Esophagus muscularis mucosa (tissue), 4 donors: ENCODE data around the gene PKM. TPM values are rescaled to one million over a fixed set of nuclear protein-coding genes. Genes with fewer than 3 reads are reported as not detected.

ENCODE experiments used
- DNase-seq: peaks from one replicate; pipeline ENCODE4 v3.0.0-alpha.2; 2017; ENCODE audit errors: extremely low spot score
- H3K27ac ChIP-seq, 4 donors: fragments of 200-600 bp; sonication (generic); replicated peaks in 1 of 4; 1 replicate in 3 of 4; 2 replicates in 1 of 4; pipeline ENCODE4 v1.5.1; 2016 to 2019; ENCODE audit warnings: mild to moderate bottlenecking in 1 of 4
- H3K27me3 ChIP-seq, 4 donors: fragments of 200-600 bp; sonication (generic); one replicate each; pipeline versions ENCODE4 v1.5.1 to v1.6.0; 2016 to 2019
- H3K36me3 ChIP-seq, 4 donors: fragments of 200-600 bp; sonication (generic); one replicate each; pipeline ENCODE4 v1.5.1; 2016 to 2019
- H3K4me1 ChIP-seq, 4 donors: fragments of 200-600 bp; sonication (generic); one replicate each; pipeline ENCODE4 v1.5.1; 2016 to 2019
- H3K4me3 ChIP-seq, 4 donors: fragments of 200-600 bp; sonication (generic); 1 replicate in 2 of 4; 2 replicates in 2 of 4; pipeline ENCODE4 v1.5.1; 2016 to 2019; ENCODE audit warnings: mild to moderate bottlenecking in 4 of 4, moderate library complexity in 1 of 4
- H3K9me3 ChIP-seq, 4 donors: fragments of 200-600 bp; sonication (generic); 1 replicate in 3 of 4; 2 replicates in 1 of 4; pipeline ENCODE4 v1.5.1; 2016 to 2019
- CTCF ChIP-seq, 3 experiments: fragments of 200-600 bp in 2 of 3; fragments of 450-650 bp in 1 of 3; sonication (generic) in 2 of 3; IDR thresholded peaks; one replicate each; pipeline ENCODE4 v1.5.1; 2017 to 2019; ENCODE audit warnings: antibody characterized with exemption in 3 of 3, mild to moderate bottlenecking in 2 of 3, moderate library complexity in 1 of 3
- EP300 ChIP-seq: sonication (generic); formaldehyde crosslinking; IDR thresholded peaks from one replicate; pipeline ENCODE4 v1.6.1; 2017; ENCODE audit warnings: antibody characterized with exemption
- POLR2A ChIP-seq: fragments of 450-650 bp; IDR thresholded peaks from one replicate; pipeline ENCODE4 v1.6.1; 2017; ENCODE audit warnings: antibody characterized with exemption, moderate library complexity, mild to moderate bottlenecking, low read depth
- POLR2AphosphoS5 ChIP-seq, 2 donors: sonication (generic); formaldehyde crosslinking; IDR thresholded peaks; one replicate each; pipeline ENCODE4 v1.6.1; 2017; ENCODE audit warnings: antibody characterized with exemption in 2 of 2
- WGBS: methylation state at CpG from one replicate; pipeline ENCODE4 v1.1.5; 2018; 5-methylcytosine and 5-hydroxymethylcytosine counted together
- intact Hi-C: fragments of 100-400 bp; cut with DNase I; formaldehyde crosslinking; loops from one replicate; pipeline ENCODE4 v1.15.1; 2023
- total RNA-seq, 4 donors: library from RNA; depleted of rRNA; stranded (reverse); fragments of >200 nt; gene quantifications; one replicate each; pipeline versions ENCODE4 v1.1.0 to v1.2.1, GENCODE V29; 2016

Gene PKM
- total RNA-seq, 4 donors from 2014 or later, result 392 to 605 (median 482) TPM

GRCh38 chr15:72166716-72167417 lies 64.1 kb downstream of the PKM start:
- Histone ChIP-seq H3K27ac (no peak overlapping the region), H3K27me3 (peaks cover 0 to 18% (median 0%) of the 10 kb centered on the region in 4 donors), H3K9me3 (no peaks in the 10 kb centered on the region), H3K4me3 (no peak overlapping the region), H3K36me3 (no peaks in the 10 kb centered on the region), H3K4me1 (no peaks in the 10 kb centered on the region)
- TF ChIP-seq EP300 (no peak), CTCF (IDR thresholded peaks at IDR 0.05) (no peak), POLR2AphosphoS5 (IDR thresholded peaks at IDR 0.05) (no peak), POLR2A (no peak)
- no peak for DNase-seq
- WGBS, result 94% methylated on average over 5 of the region's 5 CpGs
- intact Hi-C loops, result no loop called here

- 83% methylated on average over 3 of the region's 4 CpGs for WGBS
- H3K36me3 ChIP-seq, result no peaks in the 10 kb centered on the region
- intact Hi-C loops, result no loop called here
- H3K27me3 ChIP-seq, result peaks cover 0 to 13% (median 0%) of the 10 kb centered on the region in 4 donors
- no peak for DNase-seq
- no peaks in the 10 kb centered on the region for H3K9me3 ChIP-seq
- H3K4me3 ChIP-seq, result no peak overlapping the region
- TF ChIP-seq EP300, result no peak
- no peak for TF ChIP-seq POLR2AphosphoS5 (IDR thresholded peaks at IDR 0.05)
- no peak for TF ChIP-seq CTCF (IDR thresholded peaks at IDR 0.05)
- no peak for TF ChIP-seq POLR2A
- no peak overlapping the region for H3K27ac ChIP-seq
- peaks cover 0 to 3% (median 0%) of the 10 kb centered on the region in 4 donors for H3K4me1 ChIP-seq
Measured at GRCh38 chr15:72163719-72164118, 67.3 kb downstream of the PKM start.

DNA sequence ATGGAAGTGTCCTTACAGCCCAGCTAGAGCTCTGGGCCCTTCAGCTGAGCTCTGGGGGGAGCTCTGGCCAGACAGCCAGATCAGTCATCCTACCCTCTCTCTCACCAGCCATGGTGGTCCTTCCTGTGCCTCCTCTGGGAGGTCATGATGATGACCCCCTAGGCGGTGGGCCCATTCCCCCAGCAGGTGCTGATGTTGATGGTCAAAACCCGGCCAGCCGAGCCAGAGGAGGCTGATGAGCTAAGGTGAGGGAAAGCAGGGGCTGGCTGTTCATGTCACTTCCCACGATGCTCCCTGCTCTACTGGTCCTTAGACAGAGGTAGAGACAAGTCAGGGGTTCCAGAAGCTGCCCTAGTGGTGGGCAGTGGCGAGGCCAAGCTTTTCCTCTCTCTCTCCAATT lies 68.4 kb downstream of the PKM start:
- intact Hi-C loops, result no loop called here
- no peak overlapping the region for H3K4me3 ChIP-seq
- H3K27ac ChIP-seq, result no peak overlapping the region
- 93% methylated on average over 3 of the region's 5 CpGs for WGBS
- no peaks in the 10 kb centered on the region for H3K9me3 ChIP-seq
- H3K4me1 ChIP-seq, result peaks cover 0 to 3% (median 0%) of the 10 kb centered on the region in 4 donors
- H3K27me3 ChIP-seq, result peaks cover 0 to 8% (median 0%) of the 10 kb centered on the region in 4 donors
- DNase-seq, result no peak
- TF ChIP-seq POLR2AphosphoS5 (IDR thresholded peaks at IDR 0.05) (no peak), CTCF (IDR thresholded peaks at IDR 0.05) (no peak), EP300 (no peak), POLR2A (no peak)
- H3K36me3 ChIP-seq, result no peaks in the 10 kb centered on the region

DNA sequence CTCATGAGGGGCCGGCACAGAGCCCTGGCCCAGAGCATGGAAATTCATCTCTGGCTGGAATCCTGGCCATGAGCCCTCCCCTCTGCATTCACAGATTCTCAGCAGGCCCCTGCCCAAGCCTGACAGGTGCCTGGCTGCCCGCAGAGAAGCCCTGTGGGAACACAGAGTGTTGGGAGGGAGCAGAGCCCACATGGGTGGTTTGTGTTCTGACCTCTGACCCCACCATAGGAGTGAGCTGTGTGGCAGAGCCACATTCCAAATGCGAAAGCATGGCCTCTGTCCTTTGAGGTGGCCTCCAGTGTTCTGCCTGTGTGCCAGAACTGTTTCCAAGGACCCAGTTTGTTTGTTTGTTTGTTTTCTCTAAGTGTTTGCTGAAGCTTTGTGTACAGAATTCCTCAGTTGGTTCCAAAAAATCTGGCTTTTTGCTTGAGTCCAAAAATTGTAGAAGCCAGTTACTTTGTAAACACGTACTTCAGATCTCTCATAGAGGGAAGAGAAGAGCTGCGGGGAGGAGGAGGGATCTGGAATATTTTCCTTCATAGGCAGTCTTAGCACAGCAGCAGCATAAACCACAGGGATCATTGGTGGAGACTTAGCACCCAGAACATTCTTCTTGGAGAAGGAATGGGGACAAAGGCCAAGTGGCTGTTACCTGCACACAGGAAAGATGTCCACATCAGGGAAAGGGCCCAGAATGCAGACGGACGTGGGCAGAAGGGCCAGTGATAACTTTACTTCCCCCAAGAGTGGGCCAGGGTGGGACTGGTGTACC lies 69.4 kb downstream of the PKM start:
- 81% methylated on average over 6 of the region's 7 CpGs for WGBS
- Histone ChIP-seq H3K27me3 (peaks cover 0 to 4% (median 0%) of the 10 kb centered on the region in 4 donors), H3K4me3 (no peak overlapping the region), H3K27ac (no peak overlapping the region), H3K36me3 (no peaks in the 10 kb centered on the region), H3K9me3 (no peaks in the 10 kb centered on the region), H3K4me1 (peaks cover 0 to 4% (median under 1%) of the 10 kb centered on the region in 4 donors)
- TF ChIP-seq EP300 (no peak), POLR2AphosphoS5 (IDR thresholded peaks at IDR 0.05) (no peak), POLR2A (no peak), CTCF (IDR thresholded peaks at IDR 0.05) (no peak)
- intact Hi-C loops, result no loop called here
- DNase-seq, result no peak
